Esophagus mucosa (tissue), 1 donor: Measurements from ENCODE around the gene LGR6. TPM values are rescaled to one million over a fixed set of nuclear protein-coding genes. Genes with fewer than 3 reads are reported as not detected.

Experiments
- ATAC-seq: fragments of 200-7000 bp; cut with Tn5 transposase; one replicate; pipeline ENCODE4 v1.9.1; 2020
- total RNA-seq: library from RNA; stranded (reverse); gene quantifications from one replicate; pipeline ENCODE4 v1.2.4, GENCODE V29; 2023
- donor health status: DM: yes; HTN: yes; CAD: no.

Gene LGR6
- total RNA-seq, 1 donor from 2014 or later = 2.7 TPM

DNA sequence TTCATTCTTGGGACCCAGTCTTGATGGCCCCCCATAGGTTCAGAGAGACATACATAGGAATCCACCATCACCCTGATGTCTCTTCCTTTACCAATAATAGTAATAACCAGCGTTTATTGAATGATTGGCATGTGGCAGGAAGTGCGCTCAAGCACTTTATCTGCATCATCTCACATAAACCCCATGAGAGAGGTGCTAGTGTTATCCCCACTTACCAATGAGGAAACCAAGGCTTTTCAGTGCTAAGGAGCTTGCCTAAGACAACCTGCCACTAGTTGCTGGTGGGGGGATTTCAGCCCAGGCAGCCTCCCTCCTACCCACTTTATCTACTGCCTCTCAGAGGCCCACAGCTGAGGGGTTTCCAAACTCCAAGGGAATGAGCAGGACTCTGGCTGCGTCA, 7.7 kb downstream of the LGR6 start:
- no peak for ATAC-seq

- ATAC-seq = no peak
Observed at GRCh38 chr1:202201971-202202370, 8.4 kb downstream of the LGR6 start.

GRCh38 chr1:202202500-202203168, 9.0 kb downstream of the LGR6 start:
- ATAC-seq = no peak

- no peak for ATAC-seq
Observed at GRCh38 chr1:202203238-202204039, 9.8 kb downstream of the LGR6 start.

DNA sequence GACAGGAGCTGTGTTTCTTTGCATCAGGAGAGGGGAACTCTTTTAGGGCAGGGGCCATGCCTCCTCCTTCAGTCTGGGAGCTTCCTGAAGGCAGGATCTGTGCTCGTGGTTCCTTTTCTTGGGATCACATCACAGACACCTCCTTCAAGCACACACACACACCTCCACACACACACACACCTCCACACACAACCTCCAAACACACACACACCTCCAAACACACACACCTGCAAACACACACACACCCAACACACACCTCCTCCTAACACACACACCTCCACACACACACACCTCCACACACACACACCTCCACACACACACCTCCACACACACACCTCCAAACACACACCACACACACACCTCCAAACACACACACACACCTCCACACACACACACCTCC, 10.5 kb downstream of the LGR6 start:
- no peak for ATAC-seq

DNA sequence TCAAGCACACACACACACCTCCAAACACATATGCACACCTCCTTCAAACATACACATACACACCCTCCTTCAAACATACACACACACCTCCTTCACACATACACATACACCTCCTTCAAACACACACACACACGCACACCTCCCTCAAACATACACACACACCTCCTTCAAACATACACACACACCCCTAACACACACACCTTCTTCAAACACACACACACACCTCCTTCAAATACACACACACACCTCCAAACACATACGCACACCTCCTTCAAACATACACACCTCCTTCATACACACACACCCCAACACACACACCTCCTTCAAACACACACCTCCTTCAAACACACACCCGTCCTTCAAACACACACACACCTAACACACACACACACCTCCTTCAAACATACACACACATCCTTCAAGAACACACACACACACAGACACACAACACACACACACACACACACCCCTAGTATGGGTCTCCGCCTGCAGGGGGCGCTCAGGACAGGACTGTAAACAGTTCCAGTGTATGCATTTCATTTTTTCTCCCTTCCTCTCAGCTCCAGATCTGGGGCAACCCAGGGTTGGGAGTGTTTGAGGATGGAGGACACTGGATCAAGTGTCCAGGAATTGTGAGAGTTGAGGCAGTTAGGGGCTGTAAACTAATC, 12.1 kb downstream of the LGR6 start:
- no peak for ATAC-seq

- no peak for ATAC-seq
Observed at GRCh38 chr1:202207292-202207691, 13.7 kb downstream of the LGR6 start.

DNA sequence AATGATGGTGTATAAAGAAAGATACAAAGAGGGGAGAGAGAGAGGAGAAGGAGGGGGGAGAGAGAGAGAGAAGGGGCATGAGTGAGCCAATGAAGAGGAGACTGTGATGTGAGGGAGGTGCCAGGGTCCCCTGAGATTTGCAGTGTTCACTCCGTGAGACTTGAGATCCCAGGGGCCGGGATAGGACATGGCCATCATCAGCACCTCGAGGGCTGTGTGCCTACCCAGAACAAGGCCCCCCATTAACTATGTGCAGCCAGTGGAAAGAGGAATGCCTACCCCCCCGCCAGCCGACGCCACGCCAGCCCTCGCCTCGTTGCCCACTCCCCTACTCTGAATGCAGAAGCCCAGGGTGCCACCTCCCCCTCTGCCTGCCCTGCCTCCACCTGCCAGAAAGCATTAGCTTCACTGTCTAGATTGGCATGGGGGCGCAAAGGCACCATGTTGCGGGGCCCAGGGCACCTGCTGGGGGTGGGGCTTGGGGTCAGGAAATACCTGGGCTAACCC, 14.8 kb downstream of the LGR6 start:
- no peak for ATAC-seq

- peak; percentile 63 for ATAC-seq
Observed at GRCh38 chr1:202210385-202210784, 16.8 kb downstream of the LGR6 start.

DNA sequence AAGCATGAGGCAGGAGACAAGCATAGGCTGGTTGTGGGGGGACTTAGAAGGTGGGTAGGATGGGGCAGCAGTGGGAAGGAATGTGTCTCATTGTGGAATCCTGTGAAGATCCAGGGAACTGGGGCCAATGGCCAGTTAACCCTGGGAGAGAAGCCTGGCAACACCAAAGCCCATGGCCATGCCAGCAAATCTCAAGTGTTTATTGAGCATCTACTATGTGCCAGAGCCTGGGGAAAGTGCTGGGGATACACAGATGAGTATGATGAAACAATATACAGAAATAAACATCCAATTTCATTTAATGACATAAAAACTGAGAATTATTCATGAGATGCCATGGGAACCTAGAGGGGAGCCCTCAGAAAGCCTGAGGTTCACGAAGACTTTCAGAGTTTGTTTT, 17.4 kb downstream of the LGR6 start:
- ATAC-seq = no peak

GRCh38 chr1:202212787-202213186, 19.2 kb downstream of the LGR6 start:
- ATAC-seq = no peak

GRCh38 chr1:202213361-202214088, 19.9 kb downstream of the LGR6 start:
- ATAC-seq = no peak

- peak; percentile 53 for ATAC-seq
Observed at GRCh38 chr1:202214089-202214843, 20.7 kb downstream of the LGR6 start.

GRCh38 chr1:202215472-202216130, 22.0 kb downstream of the LGR6 start:
- ATAC-seq = no peak

DNA sequence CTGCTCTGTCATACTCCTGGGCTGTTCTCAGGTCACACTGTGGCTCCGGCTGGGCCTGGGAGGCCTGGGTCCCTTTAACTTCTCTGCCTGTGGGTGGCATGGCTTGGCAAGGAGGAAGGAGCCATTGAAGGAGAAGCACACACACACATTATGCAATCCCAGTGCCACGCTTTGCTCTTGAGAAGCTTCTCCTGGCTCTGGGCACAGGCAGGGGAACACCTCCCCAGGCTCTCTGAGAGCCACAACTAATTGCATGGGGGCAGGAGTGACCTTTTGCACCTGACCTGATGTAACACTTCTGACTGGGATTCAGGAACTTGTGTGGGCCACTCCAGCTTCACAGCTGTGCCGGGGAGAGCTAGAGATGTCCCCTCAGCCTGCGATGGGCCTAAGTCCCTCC, 23.1 kb downstream of the LGR6 start:
- ATAC-seq = peak; percentile 18

GRCh38 chr1:202217516-202217915, 23.9 kb downstream of the LGR6 start:
- no peak for ATAC-seq

GRCh38 chr1:202217951-202218350, 24.4 kb downstream of the LGR6 start:
- ATAC-seq = no peak

DNA sequence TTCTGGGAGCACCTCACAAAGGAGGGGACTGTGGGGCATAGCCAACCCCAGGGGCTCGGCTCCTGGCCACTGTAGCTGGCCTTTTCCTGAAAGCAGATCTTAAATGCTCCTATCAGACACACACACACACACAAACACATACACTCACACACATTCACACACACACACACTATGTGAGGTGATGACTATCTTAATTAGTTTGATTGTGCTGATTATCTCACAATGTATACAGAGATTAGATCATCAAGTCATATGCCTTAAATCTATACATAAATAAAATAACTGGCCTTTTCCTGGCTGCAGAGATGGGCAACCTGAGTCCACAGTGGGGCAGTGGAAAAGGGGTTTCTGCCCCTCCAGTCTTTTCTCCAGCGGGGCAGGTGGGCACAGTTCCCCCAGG, 27.1 kb downstream of the LGR6 start:
- ATAC-seq = no peak

DNA sequence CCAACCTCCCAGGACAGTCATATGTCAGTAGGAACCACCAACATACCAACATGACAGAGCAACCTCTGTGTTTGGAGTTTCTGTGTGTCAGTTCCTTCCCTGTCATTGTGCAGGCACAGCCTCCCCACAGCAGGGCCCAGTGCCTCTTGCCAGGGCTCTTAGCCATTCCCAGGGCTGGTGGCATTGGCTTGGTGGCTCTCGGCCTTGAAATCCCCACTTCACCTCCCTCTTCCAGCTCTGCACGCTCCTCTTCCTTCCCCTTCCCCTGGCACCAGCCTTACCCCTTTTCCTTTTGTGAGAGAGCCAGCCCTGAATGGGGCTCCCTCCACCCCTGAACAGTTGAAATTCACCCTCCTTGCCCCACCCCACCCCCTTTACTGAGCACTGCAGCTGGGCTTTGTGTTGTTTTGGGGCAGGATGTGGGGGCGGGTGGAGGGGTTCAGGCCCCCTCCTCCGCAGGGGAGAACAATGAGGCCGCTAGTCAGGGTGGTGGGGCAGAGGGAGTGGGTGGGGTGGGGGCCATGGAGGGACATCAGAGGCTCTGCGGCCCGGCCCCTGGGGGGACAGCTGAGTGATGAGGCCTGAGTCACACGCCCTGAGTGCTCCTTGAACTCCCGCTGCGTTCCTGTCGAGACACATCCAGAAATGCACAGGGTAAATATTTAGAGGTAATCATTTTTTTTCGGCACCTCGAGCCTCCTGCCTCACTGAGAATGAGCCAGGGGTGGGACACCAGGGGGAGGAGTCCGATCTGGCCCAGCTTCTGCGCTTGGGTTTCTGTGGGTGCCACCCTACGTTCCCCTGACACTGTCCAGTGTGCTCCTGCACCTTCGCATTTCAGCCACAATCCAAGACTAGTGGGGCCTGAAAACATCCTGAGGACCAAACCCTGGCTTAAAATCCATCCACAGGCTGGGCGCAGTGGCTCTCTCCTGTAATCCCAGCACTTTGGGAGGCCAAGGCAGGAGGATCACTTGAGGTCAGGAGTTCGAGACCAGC, 28.6 kb downstream of the LGR6 start:
- peak; percentile 77 for ATAC-seq
